Germinal center (tissue), 1 donor: ENCODE data around the gene CYB5R2.

ENCODE experiments used
- DNase-seq: peaks from one replicate; pipeline ENCODE4 v3.0.0; 2012; ENCODE audit warnings: mixed read lengths, low spot score

Gene CYB5R2

DNA sequence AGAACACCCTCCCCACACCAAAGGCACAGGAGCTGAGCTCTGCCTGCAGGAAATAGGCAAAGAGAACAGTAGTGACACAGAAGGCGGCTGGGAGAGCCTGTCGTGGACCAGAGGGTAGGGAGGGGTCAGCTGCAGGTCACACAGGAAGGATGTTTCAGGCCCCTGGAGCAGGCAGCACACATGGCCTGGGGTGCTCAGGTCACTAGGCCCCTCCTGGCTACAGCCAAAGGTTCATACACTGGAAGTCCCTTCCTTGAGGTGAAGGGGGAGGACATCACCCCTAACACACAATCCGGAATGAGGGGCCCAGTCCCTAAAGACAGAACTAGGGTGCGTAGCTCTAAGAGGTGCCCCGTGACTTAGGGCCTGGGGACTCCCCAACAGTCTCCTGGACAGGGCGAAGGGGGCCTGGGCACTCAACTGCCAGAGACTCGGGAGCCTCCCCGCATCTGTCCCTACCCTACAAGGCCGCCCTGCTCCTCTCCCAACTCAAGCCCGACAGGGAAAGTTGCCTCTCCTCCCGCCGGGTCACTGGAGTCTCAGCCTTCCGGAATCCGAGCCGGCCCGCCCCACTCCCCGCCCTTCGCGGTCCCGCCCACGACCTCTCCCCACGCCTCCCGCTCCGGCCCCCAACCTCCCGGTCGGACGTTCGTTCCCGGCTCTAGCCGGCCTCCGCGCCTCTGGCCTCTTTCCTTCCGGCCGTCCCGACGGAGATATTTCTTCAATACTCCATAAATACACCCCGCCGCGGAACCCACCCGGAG lies at the start of gene CYB5R2:
CYB5R2 (minus strand) TSS at position 541 of the 764 bp plus-strand sequence. CDS start 675 bp downstream, outside the sequence.
- peak; percentile 23 for DNase-seq

DNA sequence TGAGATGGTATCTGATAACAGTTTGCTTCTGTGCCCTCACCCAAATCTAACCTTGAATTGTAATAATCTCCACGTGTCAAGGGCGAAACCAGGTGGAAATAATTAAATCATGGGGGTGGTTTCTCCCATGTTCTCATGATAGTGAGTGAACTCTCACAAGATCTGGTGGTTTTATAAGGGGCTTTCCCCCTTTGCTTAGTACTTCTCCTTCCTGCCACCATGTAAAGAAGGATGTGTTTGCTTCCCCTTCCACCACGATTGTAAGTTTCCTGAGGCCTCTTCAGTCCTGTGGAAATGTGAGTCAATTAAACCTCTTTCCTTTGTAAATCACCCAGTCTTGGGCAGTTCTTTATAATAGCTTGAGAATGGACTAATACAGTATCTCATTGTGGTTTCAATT lies 41.5 kb upstream of the CYB5R2 start:
- no peak for DNase-seq

DNA sequence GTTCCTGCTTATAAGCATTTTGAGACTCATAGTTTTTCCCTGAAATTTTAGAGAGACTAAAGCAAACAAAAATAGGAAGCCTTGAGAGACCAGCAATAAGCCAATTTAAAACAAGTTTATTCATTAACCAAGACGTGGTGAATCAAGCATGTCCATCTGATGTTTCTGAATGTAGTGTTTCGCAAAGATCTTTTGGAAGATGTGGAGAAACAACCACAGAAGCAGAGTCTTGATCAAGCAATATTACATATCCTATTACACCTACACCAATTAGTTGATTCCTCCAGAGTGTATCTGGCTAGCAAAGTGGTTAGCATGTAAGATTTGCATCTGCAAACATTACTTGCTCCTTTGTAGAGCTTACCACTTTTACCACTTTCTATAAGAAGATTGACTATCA lies 33.1 kb upstream of the CYB5R2 start, which contains the start of gene OVCH2:
OVCH2 (minus strand) TSS at position 101 of the 400 bp plus-strand sequence; CDS start at position 18, 83 bp downstream.
- no peak for DNase-seq

DNA sequence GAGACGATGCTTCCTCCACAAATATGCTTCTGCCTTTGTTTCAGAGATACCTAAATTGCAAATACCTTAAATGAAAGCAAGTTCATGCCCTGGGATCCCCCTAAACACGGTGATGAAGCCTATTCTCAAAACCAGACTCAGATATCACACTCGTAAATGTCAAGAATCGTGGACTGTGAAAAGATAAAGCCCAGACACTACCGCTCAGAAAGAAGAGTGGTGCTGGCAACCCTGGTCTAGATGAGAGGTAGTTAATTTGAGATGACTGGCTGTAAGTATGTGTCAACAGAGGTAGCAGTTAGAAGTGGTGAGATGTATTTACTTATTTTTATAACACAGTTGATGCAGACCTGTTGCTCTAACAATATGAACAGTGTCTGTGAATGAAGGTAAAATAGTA lies 30.4 kb upstream of the CYB5R2 start:
- no peak for DNase-seq

DNA sequence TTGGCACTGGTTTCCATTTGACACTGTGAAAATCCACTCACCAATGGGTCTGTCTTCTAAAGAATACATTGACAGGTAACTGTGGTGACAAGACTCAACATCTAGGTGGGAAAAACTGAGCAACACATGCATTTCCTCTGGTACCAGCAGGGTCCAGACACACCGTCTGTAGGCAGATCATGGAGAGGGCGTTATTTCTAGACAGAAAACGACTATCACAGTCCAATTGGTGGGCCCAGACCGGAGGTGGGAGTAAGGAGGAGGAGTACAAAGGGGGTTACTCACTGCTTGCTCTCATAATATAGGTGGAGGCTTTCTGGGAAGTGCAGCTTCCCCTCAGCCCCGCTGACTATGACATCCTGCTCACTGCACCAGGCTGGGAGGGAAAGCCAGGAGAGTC lies 23.1 kb upstream of the CYB5R2 start:
- no peak for DNase-seq

DNA sequence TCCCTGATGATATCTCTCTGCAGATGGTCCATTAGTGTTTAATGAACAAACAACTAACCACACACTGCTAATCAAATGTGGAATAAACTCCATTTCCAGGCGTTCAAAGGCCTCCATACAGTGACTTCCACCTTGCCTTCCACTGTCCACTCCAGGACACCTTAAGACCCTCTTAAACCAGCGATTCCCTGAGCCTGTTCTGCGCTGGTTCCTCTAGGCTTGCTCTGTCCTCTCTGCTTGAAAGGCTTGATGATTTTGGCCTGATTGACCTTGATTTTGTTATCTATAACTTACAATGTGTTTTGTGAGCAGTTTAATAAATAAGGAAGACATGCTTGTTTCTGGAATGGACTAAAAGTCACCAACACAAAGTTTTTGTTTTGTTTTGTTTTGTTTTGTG lies 20.9 kb upstream of the CYB5R2 start:
- no peak for DNase-seq

DNA sequence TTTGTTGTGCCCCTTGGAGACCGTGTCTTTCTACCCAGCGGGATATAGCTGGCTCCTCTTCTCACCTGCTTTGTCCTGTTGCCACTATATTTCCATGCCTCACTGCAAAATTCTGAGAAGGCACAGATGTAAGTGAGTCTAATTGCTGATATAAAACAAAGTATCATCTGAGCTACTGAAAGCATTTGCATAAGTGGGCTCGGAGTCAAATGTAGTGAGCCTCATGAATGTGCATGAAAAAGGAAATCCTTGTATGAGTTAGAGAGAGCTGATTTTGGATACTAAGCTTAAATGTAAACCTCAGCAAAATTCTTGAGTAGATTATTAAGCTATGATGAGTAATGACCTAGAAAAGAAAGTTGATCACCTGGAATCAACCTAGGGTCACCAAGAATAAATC lies 19.1 kb upstream of the CYB5R2 start:
- no peak for DNase-seq

DNA sequence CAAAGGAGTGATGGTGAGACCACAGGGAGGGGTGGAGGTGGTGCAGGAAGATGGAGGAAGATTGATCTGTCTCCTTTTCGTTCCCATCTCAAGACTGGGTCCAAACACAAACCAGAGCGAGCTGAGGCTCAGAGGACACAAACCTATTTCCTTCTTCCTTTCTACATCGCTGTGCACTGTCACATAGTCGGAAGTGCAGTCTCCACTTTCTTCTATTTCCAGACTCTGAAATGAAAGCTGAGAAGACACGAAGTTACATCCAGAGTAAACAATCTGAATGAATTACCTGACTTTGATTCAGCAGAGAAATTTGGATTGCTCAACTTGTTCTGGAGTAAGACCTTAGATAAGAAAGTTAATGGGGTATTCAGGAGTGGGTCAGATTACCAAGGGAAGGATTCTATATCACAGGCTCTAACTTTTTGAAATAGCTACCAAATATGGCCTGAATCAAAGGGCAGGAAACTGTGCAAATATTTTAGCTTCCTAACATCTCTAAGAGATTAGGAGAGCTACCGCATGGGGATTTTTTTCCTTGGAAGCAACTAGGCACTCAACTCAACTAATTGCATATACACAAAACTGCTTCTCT lies 18.6 kb upstream of the CYB5R2 start:
- DNase-seq, result no peak

DNA sequence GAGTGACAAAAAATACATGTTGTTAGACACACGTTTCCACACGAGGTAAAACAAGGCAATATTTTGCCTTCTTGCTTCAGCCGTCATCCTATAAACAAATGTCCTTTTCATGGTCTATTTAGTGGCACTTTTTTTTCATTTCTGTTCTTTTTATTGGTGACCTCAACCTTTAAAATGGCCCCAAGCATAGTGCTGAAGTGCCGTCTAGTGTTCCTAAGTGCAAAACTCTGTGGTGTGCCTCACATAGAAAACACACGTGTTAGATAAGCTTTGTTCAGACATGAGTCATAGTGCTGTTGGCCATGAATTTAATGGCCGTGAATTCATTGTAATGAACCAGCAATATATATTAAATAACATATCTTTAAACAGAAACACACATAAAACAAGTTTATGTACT lies 17.3 kb upstream of the CYB5R2 start:
- DNase-seq, result no peak

DNA sequence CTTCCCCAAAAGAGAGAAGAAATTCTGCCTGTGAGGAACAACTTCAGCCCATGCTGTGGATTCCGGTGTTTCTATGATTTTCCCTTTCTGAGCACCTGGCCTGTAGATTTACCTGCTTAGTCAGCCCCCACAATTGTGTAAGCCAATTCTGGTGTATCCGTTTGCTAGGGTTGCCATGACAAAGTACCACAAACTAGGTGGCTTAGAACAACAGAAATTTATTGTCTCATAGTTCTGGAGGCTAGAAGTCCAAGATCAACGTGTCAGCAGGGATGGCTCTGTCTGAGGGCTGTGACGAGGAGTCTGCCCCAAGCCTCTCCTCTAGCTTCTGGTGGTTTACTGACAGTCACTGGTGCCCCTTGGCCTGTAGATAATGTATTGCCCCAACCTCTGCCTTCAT lies 15.9 kb upstream of the CYB5R2 start:
- no peak for DNase-seq

DNA sequence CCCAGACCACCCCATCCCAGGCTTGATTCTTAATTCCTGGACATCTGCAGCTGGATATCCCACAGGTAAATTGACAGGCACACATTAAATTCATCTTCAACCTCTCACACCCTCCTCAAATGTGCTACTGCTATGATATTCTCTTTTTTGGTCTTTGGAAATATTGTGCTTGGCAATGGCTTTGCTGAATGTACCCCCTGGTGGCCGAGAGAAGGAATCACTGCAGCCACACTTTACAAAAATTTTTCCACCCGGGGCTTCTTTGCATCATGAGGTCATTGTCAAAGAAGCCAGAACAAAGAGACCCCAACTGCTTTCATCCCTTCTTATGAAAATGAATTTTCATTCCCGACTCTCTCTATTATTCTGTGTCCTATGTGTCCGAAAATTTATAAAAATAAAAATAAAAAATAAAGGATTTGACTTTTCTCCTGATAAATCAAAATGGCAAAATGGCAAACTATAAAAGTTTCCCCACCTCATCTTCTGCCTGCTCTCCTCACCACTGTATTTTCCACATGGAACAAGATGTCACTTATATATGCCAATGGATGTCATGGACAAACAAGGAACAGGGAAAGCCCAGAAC lies 15.0 kb upstream of the CYB5R2 start:
- peak; percentile 33 for DNase-seq

DNA sequence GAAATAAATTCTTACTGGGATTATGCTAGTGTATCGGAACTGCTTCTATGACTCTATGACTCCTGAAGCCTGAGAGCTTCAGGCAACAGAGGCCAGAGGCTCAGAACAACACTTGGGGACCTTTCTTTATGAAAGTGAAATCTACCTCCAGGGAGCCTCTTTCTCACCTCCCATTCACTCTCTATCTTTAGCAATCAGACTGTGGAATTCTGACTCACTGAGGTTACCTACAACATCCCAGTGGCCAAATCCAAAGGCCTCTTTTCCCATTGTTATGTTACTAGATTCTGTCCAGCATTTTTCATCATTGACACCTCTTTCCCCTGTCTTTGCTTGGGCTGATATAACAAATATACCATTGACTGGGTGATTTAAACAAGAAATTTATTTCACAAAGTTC lies 14.1 kb upstream of the CYB5R2 start:
- DNase-seq, result no peak

DNA sequence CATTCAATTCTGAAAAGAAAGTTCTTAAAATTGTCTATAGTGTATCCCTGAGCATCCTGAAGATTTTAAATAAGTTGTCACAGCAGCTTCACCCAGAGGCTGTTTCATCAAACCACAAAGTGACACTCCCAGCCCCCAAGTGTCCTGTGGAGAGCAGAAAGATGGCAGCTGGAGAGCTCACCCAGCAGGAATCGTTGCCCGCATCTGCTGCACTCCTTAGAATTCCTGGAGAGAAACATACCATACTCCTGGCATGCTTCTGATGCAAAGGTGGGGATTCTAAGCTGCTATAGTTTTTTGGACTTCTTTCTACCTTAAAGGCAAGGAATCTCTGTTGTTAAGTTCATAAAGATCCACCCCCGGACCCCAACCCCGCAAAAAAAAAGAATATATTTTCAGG lies 13.5 kb upstream of the CYB5R2 start:
- DNase-seq, result no peak

DNA sequence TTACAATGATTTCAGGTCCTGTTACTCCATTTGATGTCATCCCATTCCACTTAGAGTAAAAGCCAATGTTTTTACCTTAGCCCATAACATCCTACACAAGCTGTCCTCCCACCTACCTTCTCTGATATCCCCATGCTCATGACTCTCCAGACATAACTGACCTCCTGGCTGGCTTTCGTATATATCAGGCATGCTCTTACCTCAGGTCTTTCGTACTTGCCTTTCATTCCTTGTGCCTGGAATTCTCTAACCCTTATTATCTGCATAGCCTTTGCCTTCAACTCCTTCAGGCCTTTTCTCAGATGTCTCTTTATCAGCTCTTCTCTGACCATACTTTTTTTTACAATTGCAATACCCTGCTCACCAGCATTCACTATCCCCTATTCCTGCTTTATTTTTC lies 10.3 kb upstream of the CYB5R2 start:
- no peak for DNase-seq

DNA sequence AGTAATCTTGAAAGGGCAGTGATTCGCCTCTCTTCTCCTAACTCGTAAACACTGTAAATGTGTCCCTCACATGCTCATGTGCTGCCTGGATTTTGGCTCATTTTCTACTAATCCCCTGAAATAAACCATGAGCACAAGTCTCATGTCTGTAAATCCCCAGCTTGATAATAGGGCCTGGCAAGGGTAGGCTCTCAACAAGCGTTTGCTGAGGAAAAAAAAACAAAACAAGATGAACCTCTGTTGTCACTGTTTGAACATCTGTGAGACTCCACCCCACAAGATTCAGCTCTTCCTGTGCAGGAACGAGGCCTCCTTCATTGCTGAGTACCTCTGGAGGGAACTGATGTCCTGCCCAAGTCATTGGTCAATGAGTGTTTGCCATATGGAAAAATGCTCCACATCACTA lies 4.5 kb upstream of the CYB5R2 start:
- no peak for DNase-seq

DNA sequence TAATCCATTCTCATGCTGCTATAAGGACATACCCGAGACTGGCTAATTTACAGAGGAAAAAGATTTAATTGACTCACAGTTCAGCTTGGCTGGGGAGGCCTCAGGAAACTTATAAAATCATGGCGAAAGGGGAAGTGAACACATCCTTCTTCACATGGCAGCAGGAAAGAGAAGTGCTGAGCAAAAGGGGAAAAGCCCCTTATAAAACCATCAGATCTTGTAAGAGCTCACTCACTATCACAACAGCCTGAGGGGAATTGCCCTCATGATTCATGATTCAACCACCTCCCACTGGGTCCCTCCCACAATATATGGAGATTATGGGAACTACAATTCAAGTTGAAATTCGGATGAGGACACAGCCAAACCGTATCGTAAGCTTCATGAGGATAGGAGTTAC lies 3.8 kb upstream of the CYB5R2 start:
- no peak for DNase-seq

DNA sequence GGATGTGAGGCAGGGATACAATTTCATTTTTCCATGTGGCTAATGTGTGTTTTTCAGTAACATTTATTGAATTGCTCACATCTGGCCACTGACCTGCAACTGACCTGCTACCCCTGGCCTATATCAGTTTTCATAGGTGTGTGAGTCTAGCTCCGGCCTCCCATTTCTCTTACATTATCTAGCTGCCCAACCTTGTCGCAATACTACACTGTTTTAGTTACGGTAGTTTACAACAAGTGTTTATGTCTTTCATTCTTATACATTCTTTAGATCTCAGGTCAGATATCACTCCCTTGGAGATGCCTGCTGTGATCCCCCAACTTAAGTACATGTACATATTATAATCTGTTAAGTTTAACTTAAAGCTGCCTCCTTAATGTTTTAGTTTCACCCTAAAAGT lies 2.3 kb upstream of the CYB5R2 start:
- no peak for DNase-seq

DNA sequence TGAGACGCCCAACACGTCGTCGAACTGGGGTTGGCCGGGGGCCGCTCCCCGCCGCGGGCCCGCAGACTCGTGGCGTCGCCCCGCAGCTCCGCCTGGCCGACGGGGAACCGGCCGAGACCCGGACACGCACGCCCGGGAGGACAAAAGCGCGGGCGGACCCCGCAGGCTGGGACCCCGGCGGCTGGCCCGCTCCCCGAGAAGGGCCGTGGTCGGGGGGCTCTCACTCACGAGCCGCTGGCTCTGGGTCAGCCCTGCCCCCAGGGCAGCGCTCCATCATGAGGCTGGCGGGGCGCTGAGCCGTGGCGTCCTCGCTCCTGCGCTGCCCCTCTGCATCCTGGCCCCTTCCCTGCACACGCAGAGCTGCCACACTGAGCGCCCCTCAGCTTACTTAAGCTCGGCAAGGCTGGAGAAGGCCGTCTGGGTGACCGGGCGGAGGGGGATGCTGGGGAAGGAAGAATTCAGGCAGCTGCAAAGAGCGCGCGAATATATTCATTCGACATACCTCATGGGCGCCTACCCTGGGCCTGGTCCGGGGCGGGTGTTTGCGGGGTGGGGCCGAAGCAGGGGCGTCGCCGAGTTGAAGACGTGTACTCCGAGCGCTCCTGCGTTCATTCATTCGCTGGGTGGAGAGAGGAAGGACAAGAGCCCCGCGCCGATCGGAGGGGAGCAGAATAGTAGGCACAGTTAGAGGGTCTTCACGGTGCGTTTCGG lies 579 bp upstream of the CYB5R2 start:
- peak; percentile 27 for DNase-seq

DNA sequence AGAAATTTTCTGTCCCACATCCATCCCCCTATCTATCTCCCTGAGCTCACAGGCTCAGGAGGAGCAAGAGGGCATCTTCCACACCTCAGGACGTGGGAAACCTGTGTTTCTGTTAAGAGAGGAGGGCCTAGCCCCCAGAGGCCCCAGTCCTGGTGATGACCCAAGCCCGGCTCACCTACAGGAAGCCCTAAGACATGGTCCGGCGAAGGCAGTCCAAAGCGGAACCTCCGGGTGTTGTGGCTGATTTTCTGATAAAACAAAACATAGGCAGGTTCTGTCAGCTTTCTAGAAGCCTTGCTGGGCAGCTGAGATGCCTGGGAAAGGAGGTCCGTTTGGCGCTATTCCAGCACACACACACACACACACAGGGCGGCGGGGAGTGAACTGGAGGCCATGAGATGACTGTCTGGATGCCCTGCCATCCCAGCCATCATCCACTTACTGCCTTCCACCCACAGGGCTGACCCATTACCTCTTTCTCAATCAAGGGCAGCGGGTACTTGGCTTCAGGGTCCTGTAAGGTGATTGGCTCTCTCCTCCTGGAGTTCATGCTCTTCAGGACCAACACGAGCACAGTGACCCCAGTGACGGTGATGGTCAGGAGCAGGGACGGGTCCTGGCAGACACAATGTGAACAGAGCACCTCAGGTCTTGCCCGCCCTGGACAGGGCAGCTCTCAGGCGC lies 882 bp downstream of the CYB5R2 start:
- no peak for DNase-seq

DNA sequence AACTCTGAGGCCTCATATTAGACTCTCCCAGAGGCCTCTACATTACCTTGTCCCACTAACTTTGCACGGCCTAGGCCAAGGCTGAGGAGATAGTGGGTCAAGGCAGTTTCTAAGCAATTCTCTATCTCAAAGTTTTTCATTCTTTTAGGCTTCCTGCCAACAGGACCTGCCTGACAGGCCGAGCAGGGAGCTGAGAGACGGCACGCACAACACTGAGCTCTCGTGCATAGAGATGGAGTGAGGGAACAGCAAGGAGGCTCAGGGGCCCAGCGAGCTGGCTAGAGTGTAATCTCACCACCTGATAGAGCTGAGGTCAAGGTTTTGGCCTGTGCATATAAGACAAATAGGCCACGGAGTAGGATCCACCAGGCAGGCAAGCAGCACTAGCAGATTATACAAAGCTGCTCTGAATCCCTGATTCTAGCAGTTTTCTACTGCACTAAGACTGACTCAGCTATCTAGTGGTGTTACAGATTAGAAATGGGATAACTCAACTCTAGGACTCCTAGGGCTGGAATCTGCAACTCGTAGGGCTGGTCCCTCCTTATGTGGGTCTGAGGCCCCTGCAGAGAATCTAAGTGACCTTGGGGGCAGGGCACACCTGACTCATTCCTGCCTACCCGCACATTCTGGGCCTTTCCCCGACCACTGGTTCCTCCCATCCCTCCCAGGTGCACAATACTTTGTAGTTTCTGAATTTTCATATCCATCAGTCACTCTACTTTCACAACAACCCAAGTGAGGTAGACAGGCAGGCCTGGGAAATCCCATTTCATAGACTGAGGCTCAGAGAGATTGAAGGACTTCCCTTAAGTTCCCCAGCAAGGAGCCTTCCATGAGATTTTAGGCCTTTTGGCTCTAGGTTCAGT lies 1.7 kb downstream of the CYB5R2 start:
- DNase-seq, result no peak

DNA sequence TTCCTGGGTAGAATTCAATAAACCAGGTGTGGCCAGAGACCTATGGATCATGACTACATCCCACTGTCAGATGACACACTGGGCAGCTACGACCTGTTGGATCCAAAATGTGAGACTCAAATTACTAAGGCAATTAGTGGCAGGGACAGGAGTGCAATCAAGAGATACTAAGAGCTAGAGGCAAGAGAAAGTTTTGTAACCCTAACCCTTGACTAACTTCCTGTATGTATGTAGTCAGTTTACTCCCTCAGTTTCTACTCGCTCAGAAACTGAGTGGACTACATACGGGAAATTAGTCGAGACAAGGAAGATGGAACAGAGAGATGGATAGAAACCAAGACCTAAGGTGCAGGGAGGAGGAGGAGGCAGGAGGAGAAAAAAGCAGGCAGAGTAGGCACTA lies 2.7 kb downstream of the CYB5R2 start:
- no peak for DNase-seq
